Limb (tissue), 2 donors: ENCODE results near the gene PREPL.
"Not testable (repeated sequence)": the region's sequence is repeated elsewhere in the genome, so short reads cannot be mapped to it uniquely, and the experiment has no call there.

Source experiments
- DNase-seq, 2 donors: peaks; one replicate each; pipeline ENCODE4 v3.0.0-alpha.2; 2016; ENCODE audit errors: extremely low spot score in 2 of 2

Gene PREPL

DNA sequence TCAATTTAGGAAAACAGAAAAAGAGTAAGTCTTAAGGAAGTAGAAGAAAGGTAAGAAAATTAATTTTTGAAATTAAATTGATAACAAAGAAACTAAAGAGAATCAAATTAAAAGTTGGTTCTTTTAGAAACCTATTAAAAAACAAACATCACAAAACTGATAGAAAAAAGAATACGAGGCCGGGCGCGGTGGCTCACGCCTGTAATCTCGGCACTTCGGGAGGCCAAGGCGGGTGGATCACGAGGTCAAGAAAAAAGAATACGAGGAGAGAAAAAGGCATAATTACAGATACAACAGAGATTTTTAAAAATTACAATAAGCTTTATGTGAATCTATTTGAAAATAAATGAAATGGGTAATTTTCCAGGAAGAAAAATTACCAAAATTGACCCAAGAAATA is 11.8 kb downstream of the PREPL start:
- no peak for DNase-seq

DNA sequence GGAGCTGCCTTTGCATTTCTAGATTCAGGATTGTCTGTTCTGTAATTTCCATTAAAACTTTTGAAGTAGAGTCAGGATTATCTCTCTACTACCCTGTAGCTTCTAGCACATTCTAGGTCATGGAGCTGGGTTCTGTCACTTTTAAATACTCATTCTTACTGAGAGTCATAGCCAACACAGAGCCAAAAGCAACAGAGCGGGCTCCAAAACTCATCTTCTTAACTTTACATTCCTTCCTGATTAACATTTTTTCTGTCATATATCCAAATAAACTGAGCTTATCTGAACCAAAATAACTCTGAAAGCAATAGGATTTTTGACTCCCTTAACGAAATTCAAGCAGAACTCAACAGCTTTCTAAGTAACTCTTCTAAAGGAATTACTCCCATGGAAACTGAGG is 12.9 kb downstream of the PREPL start:
- DNase-seq, result no peak

DNA sequence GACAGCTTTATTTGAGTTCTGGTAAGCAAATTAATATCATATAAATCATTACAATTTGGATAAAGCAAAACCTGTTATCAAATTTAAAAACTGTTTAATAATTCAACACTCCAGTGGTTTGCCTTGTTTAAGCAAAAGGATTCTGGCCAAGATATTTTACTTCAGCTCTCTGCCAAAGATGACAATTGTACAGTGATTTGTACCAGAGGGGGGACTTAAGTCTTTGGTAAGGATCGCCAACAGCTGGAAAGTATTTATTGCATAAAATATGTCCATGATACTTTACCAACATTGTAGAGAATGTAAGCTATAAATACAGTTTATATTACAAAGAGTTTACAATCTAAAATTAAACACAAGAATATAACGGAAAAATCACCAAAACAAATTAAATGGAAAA is 13.8 kb downstream of the PREPL start:
- DNase-seq, result no peak

DNA sequence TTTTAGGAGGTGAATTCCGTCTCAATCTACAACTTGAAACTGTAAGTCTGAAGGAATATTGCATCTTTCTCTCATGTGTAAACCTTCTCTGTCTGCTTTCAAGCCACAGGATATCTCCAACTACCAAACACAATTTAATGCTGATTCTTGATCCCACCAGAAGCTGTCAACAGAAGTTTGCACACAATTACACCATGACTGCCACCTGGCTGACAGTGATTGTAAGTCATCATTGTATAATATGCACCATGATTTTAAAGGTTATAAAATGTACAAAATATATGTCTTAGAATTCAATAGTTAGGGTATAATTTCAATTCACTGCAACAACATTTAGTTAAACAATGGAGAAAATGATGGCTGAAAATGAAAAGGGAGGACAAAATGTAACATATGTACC is 18.4 kb downstream of the PREPL start:
- DNase-seq, result no peak

DNA sequence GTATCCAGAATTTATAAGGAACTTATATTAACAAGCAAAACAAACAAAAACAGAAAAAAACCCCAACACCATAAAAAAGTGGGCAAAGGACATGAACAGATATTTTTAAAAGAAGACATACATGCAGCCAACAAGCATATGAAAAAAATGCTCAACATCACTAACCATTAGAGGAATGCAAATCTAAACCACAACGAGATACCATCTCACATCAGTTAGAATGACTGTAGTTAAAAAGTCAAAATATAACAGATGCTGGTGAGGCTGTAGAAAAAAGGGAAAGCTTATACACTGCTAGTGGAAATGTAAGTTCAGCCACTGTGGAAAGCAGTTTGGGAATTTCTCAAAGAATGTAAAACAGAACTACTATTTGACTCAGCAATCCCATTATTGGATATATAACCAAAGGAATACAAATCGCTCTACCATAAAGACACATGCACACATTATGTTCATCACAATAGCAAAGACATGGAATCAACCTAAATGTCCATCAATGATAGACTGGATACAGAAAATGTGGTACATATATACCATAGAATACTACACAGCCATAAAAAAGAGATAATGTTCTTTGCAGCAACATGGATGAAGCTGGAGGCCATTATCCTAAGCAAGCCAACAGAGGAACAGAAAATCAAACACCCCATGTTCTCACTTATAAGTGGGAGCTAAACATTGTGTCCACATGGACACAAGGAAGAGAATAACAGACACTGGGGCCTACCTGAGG is 25.3 kb downstream of the PREPL start:
- DNase-seq, result no peak

DNA sequence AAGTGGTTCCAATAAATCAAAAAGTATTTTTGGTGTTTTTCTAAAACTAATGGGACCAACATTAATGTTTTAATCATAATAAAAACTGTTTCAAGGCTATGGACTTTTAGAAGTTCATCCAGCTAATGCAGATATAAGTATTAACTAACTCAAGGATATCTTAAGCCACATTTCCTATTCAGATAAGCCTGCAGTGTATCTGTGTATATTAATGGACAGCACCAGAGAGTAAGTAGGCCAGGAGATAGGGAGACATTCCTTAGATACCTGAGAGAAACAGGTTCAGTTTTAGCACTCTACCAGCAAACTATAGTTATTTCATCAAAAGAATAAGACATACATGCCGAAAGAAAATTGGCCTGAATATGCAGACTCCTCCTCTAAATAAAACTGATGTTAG is 27.3 kb downstream of the PREPL start:
- no peak for DNase-seq

DNA sequence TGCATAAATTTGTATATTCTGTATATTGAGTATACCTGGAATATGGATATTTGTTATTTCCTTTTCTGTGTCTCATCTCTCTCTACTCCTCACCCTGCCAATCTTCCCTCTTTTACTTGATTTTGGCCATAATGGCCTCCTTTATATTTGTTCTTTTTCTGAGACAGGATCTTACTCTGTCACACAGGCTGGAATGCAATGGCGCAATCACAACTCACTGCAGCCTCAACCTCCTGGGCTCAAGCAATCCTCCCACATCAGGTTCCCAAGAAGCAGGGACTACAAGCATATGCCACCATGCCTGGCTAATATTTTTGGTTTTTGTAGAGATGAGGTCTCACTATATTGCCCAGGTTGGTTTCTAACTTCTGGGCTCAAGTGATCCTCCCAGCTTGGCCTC is 30.5 kb downstream of the PREPL start:
- no peak for DNase-seq

DNA sequence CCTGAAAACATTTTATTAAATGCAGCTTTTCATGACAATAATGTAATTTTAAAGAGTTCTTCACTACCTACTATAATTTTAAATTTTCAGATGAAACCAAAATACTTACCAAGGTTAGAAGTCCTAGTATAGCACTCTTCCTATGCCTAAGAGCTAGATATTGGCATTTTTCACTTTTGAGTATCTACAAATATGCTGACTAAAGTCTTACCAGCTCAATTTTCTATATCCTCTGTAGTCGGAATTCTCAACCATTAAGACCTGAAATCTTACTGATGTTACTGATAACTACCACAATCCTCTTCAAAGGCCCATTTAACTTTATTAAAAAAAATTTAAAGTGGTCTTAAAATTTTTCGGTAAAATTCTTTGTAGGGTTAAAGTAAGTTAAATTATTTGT is 32.0 kb downstream of the PREPL start:
- DNase-seq, result no peak

DNA sequence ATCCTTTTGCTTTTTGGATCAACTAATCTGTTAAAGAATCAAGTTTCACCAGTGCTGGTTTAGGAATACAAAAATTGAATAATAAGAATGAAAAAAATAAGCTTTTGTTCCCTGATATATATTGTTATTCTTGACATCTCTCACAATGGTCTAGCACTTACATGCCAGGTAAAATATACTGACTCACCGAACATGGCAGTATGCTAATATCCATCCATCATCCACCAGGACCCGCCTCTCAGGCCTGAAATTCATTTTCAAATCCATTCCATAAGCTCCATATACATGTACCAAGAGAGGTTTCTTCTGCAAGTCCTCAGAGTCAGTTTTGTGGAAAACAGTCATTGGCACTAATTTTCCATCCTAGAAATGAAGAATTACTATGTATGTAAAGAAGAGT is 32.5 kb downstream of the PREPL start:
- DNase-seq, result no peak

DNA sequence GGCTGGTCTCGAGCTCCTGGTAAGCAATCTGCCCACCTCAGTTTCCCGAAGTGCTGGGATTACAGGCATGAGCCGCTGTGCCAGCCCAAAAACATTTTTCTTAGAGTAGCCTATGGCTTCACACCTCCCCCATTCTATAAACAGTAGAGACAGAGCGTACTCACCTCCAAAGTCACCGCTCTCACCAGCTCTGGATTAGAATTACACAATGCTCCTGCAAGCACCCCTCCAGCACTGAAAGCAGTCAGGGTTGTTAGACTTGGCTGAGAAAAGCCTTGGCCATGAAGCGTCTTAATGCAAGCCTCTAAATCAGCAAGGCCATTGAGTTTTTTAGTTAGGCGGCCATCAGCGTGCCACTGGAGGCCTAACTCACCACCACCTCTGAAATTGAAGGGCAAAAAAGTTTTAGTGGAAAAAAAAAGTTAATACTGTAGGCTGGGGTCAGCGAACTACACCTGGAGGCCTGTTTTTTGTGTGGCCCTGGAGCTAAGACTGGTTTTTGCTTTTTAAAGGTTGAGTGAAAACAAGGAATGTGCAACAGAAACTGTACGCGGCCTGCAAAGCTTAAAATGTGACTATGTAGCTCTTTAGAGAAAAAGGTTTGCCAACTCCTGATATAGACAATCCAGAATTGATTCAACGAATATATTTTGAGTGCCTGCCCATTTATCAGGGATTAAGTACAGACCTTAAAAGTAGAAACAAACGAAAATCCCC is 34.6 kb downstream of the PREPL start:
- no peak for DNase-seq

DNA sequence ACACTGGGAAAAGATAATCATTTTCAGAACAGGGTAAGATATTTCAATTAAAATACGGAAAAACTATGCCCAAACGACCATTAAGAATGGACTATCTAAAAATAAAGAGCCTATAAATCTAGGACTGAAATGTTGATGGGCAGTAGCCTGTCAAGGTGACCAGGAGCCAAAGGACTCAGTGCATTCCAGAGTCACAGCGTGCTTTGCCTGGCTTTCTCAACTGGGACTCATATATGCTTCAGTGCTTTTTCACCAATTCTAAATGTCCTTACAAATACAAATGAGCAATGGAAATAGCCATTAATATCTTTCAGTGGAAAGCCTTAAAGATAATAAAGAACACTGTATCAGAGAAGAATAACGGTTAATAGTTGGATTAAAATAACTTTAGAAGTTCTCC is 35.4 kb downstream of the PREPL start:
- DNase-seq, result no peak

DNA sequence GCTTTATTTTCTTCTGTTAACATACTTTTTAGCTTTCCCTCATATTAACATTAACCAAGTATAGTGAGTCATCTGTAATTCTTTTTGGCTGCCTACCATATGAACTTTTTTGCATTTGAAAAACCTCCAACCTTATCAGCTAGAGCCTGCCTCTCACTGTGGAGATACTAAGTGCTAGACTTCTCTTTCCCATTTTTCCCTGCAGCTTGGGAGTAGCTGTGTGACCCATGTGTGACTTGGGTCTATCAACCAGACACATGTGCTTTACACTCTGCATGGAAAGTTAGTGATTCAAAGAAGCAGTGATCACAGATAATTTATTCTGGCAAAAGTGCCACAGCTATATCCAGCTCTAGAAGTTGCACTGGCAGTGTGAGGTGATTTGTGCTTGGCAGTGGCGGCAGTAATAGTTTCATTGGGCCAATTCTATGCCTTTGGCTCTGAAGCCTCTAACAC is 36.3 kb downstream of the PREPL start:
- no peak for DNase-seq

DNA sequence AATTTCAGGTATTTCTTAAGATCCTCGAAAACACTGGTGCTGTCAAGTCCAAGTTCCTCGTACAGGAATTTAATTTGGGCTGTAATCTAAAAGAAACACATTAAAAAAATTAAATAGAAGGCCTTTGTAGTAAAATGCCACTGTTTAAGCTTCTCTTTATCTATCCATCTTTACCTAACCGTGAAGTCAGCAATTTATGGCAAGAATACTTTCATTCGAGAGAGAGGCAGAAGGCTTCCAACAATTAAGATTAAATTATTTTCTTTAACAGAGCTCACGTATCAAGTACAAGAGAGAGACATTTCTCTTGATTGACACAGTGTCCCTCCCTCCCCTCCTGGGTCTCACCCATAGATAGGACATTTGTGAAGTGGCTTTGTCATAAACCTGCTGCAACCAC is 39.9 kb downstream of the PREPL start:
- DNase-seq, result no peak

DNA sequence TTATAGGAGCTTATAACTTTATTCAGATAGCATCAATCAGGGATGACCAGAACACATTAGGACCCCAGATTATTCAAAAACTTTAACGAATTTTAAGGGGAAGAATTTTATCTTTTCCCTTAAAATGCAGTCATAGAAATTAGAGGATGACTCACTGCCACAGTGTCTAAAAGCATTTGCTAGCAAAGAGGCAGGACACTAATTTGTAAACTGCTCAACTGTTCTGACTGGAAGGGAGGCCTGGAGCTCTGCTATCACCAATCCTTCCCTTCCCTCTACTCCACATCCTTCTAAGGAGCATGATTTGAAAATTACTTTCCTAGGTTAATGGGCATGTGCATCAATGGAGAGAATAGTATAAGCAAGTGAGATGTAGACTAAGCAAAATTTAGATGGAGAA is 40.5 kb downstream of the PREPL start:
- DNase-seq, result no peak

DNA sequence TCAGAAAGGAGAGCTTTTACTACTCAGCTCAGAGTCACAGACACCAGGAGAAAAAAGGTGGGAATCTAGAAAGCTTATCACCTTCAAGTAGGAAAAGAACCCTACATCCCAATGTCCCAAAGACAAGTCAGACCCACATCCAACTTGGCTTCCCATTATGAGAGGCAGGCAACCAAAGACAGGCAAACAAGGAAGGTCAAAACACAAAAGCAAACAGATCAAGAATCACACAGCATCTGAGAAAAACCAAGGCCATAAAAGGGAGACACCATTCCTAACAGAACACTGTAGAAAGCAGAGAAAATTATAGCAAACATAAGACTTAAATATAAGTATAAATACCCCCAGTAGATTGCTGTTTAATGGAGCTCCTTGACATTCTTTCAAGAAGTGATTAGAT is 45.3 kb downstream of the PREPL start:
- no peak for DNase-seq

DNA sequence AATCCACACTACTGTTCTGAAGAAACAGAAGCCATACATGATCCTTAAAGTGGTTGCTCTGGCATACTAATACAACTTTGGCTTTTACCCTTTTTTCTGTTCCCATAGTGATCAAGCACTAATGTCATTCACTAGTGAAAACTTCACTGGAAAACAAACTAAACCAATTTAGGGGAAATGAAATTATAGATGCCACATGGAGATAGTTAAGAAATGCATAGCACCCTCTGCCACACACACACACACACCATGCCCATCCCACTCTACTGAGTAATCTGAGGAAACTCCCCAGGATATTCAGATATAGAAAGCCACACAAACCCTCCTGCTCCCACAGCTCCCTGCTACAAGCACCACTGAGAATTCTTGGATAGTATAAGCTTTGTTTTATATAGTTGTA is 46.9 kb downstream of the PREPL start:
- DNase-seq, result no peak

DNA sequence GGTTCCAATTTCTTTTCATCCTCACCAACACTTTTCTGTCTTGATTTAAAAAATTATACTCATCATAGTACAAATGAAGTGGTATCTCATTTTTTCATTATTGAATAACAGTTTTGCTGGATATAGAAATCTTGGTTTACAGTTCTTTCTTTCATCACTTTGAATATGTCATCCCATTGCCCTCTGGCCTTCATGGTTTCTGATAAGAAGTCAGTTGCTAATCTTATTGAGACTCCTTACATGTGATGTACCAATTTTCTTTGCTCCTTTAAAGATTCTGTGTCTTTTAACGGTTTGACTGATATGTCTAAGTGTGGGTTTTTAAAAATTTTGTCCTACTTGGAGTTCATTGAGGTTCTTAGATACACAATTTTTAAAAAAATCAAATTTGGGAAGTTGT is 51.0 kb downstream of the PREPL start:
- no peak for DNase-seq

DNA sequence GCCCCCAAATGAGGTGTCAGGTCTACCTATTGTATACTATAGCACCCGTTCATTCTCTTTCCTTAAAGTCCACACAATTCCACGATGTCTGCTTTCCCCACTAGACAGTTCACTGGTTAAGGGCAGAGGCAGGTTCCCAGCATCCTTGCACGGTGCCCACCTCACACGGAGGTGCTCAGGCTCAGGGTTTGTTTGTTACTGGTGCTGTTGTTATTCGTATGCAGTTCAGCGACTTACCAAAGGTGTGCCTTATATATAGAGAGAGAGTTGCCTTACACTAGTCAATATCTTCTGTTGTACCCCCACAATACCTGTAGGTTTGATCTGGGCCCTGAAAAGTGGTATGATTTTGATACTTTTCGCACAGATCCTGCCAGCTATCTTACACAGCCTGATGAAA is 55.4 kb downstream of the PREPL start:
- DNase-seq, result no peak

DNA sequence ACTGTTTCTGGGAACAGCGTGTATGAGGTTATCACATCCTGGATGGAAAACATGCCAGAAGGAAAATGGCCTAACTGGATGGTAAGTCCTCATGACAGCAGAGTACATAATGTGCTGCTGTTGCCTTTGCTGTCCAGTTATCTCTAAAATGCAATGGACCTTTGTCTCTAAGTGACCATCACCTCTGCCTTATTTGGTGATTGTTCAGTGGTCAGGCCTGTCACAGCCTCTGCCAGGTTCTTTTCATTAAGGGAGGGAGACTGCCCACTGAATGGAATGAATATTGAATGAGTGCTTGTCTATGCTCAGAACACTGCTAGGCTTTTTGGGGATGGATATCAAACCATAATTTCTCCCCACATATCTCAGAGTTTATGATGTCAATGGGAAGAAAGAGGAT is 57.0 kb downstream of the PREPL start:
- DNase-seq, result no peak

DNA sequence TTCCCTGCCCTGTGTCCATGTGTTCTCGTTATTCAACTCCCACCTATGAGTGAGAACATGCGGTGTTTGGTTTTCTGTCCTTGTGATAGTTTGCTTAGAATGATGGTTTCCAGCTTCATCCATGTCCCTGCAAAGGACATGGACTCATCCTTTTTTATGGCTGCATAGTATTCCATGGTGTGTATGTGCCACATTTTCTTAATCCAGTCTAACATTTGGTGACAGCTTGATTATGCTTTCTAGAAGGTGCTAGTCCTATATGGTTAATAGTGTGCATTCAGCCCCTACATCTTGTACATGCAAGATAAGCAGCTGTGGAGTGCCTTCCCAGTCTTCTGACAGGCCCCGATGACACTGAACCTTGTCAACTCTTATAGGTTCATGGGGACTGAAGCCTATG is 57.5 kb downstream of the PREPL start:
- DNase-seq, result not testable (repeated sequence)

DNA sequence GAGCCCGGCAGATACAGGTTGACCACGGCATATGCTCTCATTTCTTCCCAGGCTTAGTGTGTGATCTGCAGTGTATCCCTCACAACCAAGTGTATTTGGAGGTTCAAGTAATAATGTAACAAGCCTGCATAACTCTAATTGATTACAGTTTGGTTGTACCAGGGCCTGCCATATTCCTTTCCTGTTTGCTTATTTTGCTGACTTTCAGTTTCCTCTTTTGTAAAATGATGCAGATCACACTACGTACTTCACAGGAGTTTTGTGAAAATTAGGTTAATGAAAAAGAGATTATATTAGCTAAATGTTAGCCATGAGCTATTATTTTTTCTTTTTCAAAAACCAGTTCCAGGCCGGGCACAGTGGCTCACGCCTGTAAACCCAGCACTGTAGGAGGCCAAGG is 60.2 kb downstream of the PREPL start:
- DNase-seq, result no peak

DNA sequence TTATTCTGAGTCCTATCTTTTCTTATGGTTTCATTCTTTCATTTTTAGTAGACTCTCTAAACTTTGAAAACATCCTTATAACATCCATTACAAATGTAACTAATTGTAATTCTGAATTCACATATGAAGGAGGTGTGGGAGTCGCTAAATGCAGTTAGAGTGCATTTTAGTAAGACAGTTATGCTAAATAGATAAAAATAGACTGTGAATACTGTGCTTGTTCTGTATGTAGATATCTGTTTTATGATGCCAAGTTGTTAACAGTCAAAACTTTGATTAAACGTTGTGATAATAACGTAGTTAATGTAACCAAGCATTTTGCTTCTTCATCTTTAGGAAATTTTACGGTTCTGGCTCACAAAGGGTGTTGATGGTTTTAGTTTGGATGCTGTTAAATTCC is 61.7 kb downstream of the PREPL start:
- DNase-seq, result no peak

DNA sequence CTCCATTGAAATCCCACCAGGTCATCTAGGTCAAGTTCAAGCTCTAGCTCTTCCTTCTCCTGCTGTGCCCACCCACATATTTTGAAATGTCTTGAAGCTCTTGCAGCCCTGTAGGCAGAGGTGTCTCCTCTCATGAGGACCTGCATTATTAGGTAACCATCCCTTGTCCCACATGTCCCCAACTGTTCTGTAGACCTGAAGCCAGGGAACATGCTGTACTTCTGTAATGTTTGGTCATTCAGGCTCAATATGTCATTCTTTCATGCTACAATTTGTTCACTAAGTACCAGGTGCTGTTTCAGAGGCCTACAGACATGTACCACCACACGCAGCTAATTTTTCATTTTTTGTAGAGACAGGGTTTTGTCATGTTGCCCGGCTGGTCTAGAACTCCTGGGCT is 63.9 kb downstream of the PREPL start:
- no peak for DNase-seq
